SK-N-SH (cell line): ENCODE data around the gene TMEM184C. TPM values are rescaled to one million over a fixed set of nuclear protein-coding genes. Genes with fewer than 3 reads are reported as not detected.

Source experiments
- CTCF ChIA-PET: fragments of 300-600, 350-600 bp; formaldehyde crosslinking; extraction: SDS; loops from one replicate; lab custom pipeline; 2021; lab: Yijun Ruan, JAX
- POLR2A ChIA-PET: fragments of 350-600 bp; sonication (Branson Sonifier 250); formaldehyde crosslinking; extraction: SDS; loops from one replicate; lab custom pipeline; 2020; ENCODE audit warnings: antibody characterized with exemption, inconsistent platforms; lab: Yijun Ruan, JAX
- DNase-seq: peaks from one replicate; pipeline ENCODE4 v3.0.0; 2012
- H2AFZ ChIP-seq: fragments of 200-600 bp; sonication (generic); 2 replicates; pipeline ENCODE4 v1.8.1; 2016; ENCODE audit warnings: antibody characterized with exemption, mild to moderate bottlenecking, low read depth
- H3F3A ChIP-seq: fragments of 200-600 bp; sonication (generic); replicated peaks from 2 replicates; pipeline ENCODE3; 2016; ENCODE audit warnings: antibody characterized with exemption, mild to moderate bottlenecking; ENCODE audit not compliant: insufficient read depth
- H3K27ac ChIP-seq, 2 experiments: fragments of 200-500 bp in 1 of 2; fragments of 200-600 bp in 1 of 2; sonication (Bioruptor generic) in 1 of 2; sonication (generic), shearing (Covaris generic) in 1 of 2; 2 replicates each; pipeline versions ENCODE4 v1.5.1 to v1.6.1; 2014 to 2016; ENCODE audit warnings: low read depth in 2 of 2, inconsistent platforms in 1 of 2, low read length in 1 of 2, mild to moderate bottlenecking in 1 of 2, mixed read lengths in 1 of 2
- H3K27me3 ChIP-seq: fragments of 200-600 bp; sonication (generic), shearing (Covaris generic); 2 replicates; pipeline ENCODE4 v1.6.1; 2016; ENCODE audit warnings: mixed run types; ENCODE audit not compliant: insufficient read depth
- H3K36me3 ChIP-seq, 2 experiments: fragments of 200-500 bp in 1 of 2; fragments of 200-600 bp in 1 of 2; sonication (Bioruptor generic) in 1 of 2; sonication (generic) in 1 of 2; replicated peaks in 1 of 2; 2 replicates each; pipeline versions ENCODE3 to v1.5.1; 2014 to 2016; ENCODE audit warnings: low read length in 1 of 2, mild to moderate bottlenecking in 1 of 2; ENCODE audit not compliant: insufficient read depth in 2 of 2, control insufficient read depth in 1 of 2
- H3K4me1 ChIP-seq, 2 experiments: fragments of 200-500 bp in 1 of 2; fragments of 200-600 bp in 1 of 2; sonication (Bioruptor generic) in 1 of 2; sonication (generic), shearing (Covaris generic) in 1 of 2; 2 replicates each; pipeline versions ENCODE4 v1.5.1 to v1.6.1; 2014 to 2016; ENCODE audit warnings: low read depth in 1 of 2, low read length in 1 of 2, mixed run types in 1 of 2; ENCODE audit not compliant: insufficient read depth in 2 of 2, control insufficient read depth in 1 of 2
- H3K4me2 ChIP-seq: fragments of 200-600 bp; sonication (generic), shearing (Covaris generic); 2 replicates; pipeline ENCODE4 v1.6.1; 2017; ENCODE audit warnings: mixed run types
- H3K4me3 ChIP-seq, 2 experiments: fragments of 200-500 bp in 1 of 2; fragments of 200-600 bp in 1 of 2; sonication (Bioruptor generic) in 1 of 2; sonication (generic), shearing (Covaris generic) in 1 of 2; 2 replicates each; pipeline versions ENCODE4 v1.5.1 to v1.8.1; 2014 to 2016; ENCODE audit warnings: low read depth in 2 of 2, inconsistent platforms in 1 of 2, low read length in 1 of 2, mild to moderate bottlenecking in 1 of 2, mixed read lengths in 1 of 2, moderate library complexity in 1 of 2
- H3K79me2 ChIP-seq: fragments of 200-600 bp; sonication (generic); 2 replicates; pipeline ENCODE4 v1.8.1; 2017; ENCODE audit warnings: mild to moderate bottlenecking; ENCODE audit not compliant: insufficient read depth
- H3K9ac ChIP-seq: fragments of 200-600 bp; sonication (generic); 2 replicates; pipeline ENCODE4 v1.6.1; 2017; ENCODE audit warnings: mixed run types
- H3K9me2 ChIP-seq: fragments of 200-600 bp; sonication (generic); 2 replicates; pipeline ENCODE4 v1.6.1; 2017; ENCODE audit warnings: mixed run types
- H3K9me3 ChIP-seq: fragments of 200-600 bp; sonication (generic); 2 replicates; pipeline ENCODE4 v1.6.1; 2017; ENCODE audit warnings: mixed run types, mild to moderate bottlenecking, moderate library complexity
- H4K20me1 ChIP-seq: fragments of 200-600 bp; sonication (generic); 2 replicates; pipeline ENCODE4 v1.6.1; 2017; ENCODE audit warnings: mild to moderate bottlenecking, mixed run types; ENCODE audit not compliant: insufficient read depth
- CTCF ChIP-seq: fragments of 200-600 bp; sonication (generic); IDR thresholded peaks from 2 replicates; pipeline ENCODE4 v1.6.1; 2017; ENCODE audit warnings: antibody characterized with exemption, mild to moderate bottlenecking, moderate library complexity
- ELF1 ChIP-seq: IDR thresholded peaks from 2 replicates; pipeline ENCODE4 v1.4.0; 2012
- EP300 ChIP-seq, 2 experiments: IDR thresholded peaks; 2 replicates each; pipeline versions ENCODE4 v1.4.0 to v1.6.1; 2012; ENCODE audit warnings: borderline replicate concordance in 1 of 2, low read depth in 1 of 2, low read length in 1 of 2
- FOXJ3 ChIP-seq: sonication (generic); formaldehyde crosslinking; IDR thresholded peaks from 2 replicates; pipeline ENCODE4 v1.5.1; 2020; ENCODE audit warnings: mild to moderate bottlenecking, missing genetic modification reagents
- FOXM1 ChIP-seq: IDR thresholded peaks from 2 replicates; pipeline ENCODE4 v1.4.0; 2012; ENCODE audit warnings: low read depth, mild to moderate bottlenecking
- GABPA ChIP-seq: IDR thresholded peaks from 2 replicates; pipeline ENCODE4 v1.4.0; 2012; ENCODE audit warnings: low read depth, mild to moderate bottlenecking
- GATA2 ChIP-seq: sonication (generic); formaldehyde crosslinking; IDR thresholded peaks from 2 replicates; pipeline ENCODE4 v1.5.0; 2020; ENCODE audit warnings: mild to moderate bottlenecking, missing genetic modification reagents
- IRF3 ChIP-seq: fragments of 150-350 bp; IDR thresholded peaks from 2 replicates; pipeline ENCODE4 v1.6.1; 2016; ENCODE audit warnings: mild to moderate bottlenecking, low read depth, low read length
- MXI1 ChIP-seq: IDR thresholded peaks from 2 replicates; pipeline ENCODE4 v1.6.1; 2012; ENCODE audit warnings: mild to moderate bottlenecking, low read depth, low read length, improper control_type of control experiment
- NRF1 ChIP-seq: IDR thresholded peaks from 2 replicates; pipeline ENCODE4 v1.6.1; 2012; ENCODE audit warnings: low read depth, mild to moderate bottlenecking, low read length
- RAD21 ChIP-seq: IDR thresholded peaks from 2 replicates; pipeline ENCODE4 v1.6.1; 2012; ENCODE audit warnings: mild to moderate bottlenecking, low read length
- RXRA ChIP-seq: IDR thresholded peaks from 2 replicates; pipeline ENCODE4 v1.4.0; 2012; ENCODE audit warnings: low read depth, mild to moderate bottlenecking, borderline replicate concordance
- SIN3A ChIP-seq: IDR thresholded peaks from 2 replicates; pipeline ENCODE4 v1.6.1; 2012; ENCODE audit warnings: low read depth, mild to moderate bottlenecking, low read length, moderate library complexity, borderline replicate concordance
- SMC3 ChIP-seq: IDR thresholded peaks from 2 replicates; pipeline ENCODE4 v1.6.1; 2012; ENCODE audit warnings: low read depth, low read length, improper control_type of control experiment
- TAF1 ChIP-seq: IDR thresholded peaks from 2 replicates; pipeline ENCODE4 v1.6.1; 2012; ENCODE audit warnings: low read depth, mild to moderate bottlenecking, low read length, moderate library complexity, borderline replicate concordance
- TCF12 ChIP-seq: IDR thresholded peaks from 2 replicates; pipeline ENCODE4 v1.4.0; 2012
- TEAD4 ChIP-seq: IDR thresholded peaks from 2 replicates; pipeline ENCODE4 v1.4.0; 2012; ENCODE audit warnings: mild to moderate bottlenecking, borderline replicate concordance; ENCODE audit not compliant: insufficient read depth
- USF2 ChIP-seq: fragments of 150-350 bp; IDR thresholded peaks from 2 replicates; pipeline ENCODE4 v1.6.1; 2017; ENCODE audit warnings: antibody characterized with exemption, low read length, low read depth, borderline replicate concordance
- WGBS: methylation state at CpG from one replicate; pipeline ENCODE4 v1.1.6; 2017; ENCODE audit warnings: low lambda C conversion rate; 5-methylcytosine and 5-hydroxymethylcytosine counted together
- polyA plus RNA-seq, 3 experiments: library from polyadenylated mRNA; depleted of rRNA; stranded (reverse); fragments of >200 nt; gene quantifications; 2 replicates each; pipeline ENCODE4 v1.2.3, GENCODE V29; 2012

TMEM184C gene
- polyA plus RNA-seq, 1 of the 3 experiments (the other 2 are of a cell fraction): 17.5 TPM

GRCh38 chr4:147589586-147589985, 27.6 kb upstream of the TMEM184C start:
- H3K36me3 ChIP-seq: no peaks in the 10 kb centered on the region
- H2AFZ ChIP-seq: no peak overlapping the region; the same call in 1 of the 2 replicates
- peaks cover 3% of the 10 kb centered on the region for H3F3A ChIP-seq
- H3K9me2 ChIP-seq: no peaks in the 10 kb centered on the region
- no peaks in the 10 kb centered on the region for H3K9me3 ChIP-seq
- H3K27ac ChIP-seq: peak overlapping the region in 1 of 2 experiments; percentile 43; a peak in 1 of 4 replicates
- H3K79me2 ChIP-seq: no peaks in the 10 kb centered on the region
- H3K4me1 ChIP-seq: peaks cover 7 to 12% of the 10 kb centered on the region in 2 experiments; a peak in 3 of 4 replicates
- H3K9ac ChIP-seq: no peak overlapping the region
- POLR2A ChIA-PET: no interaction called here
- no peak for DNase-seq
- no peaks in the 10 kb centered on the region for H4K20me1 ChIP-seq
- no peak for TF ChIP-seq SMC3
- no peak for TF ChIP-seq MXI1
- TF ChIP-seq SIN3A: no peak
- no peak for TF ChIP-seq IRF3
- TF ChIP-seq RXRA: no peak
- no peak for TF ChIP-seq TEAD4
- TF ChIP-seq ELF1: no peak
- TF ChIP-seq USF2: no peak
- no peak for TF ChIP-seq FOXJ3 (CRISPR knock-in tag)
- TF ChIP-seq GABPA: no peak
- no peak for TF ChIP-seq FOXM1
- no peak for TF ChIP-seq TCF12
- no peak for TF ChIP-seq RAD21
- no peak for TF ChIP-seq GATA2 (CRISPR knock-in tag)
- no peak for TF ChIP-seq NRF1
- no peak for TF ChIP-seq EP300 (IDR thresholded peaks at IDR 0.05; ENCODE audit: borderline replicate concordance in 1 of 2, low read depth in 1 of 2, low read length in 1 of 2)
- TF ChIP-seq CTCF: no peak
- TF ChIP-seq TAF1: no peak
- no peaks in the 10 kb centered on the region for H3K27me3 ChIP-seq
- no peak overlapping the region for H3K4me3 ChIP-seq
- H3K4me2 ChIP-seq: no peak overlapping the region
- CTCF ChIA-PET: interaction anchor here (0.6 to 5.1 kb wide), 56 partner anchors 8 to 1275 kb away, joined by 3 to 47 read pairs (median 4); partner anchors contain the start of genes EDNRA and TMEM184C
- 80% methylated on average over 1 of the region's 1 CpG for WGBS
